Activated CD4-positive, alpha-beta T cell treated with anti-CD3 and anti-CD28 coated beads for 1 hour (primary cell): Measurements from ENCODE around the gene LCK.
A peak's percentile ranks its signal among the peaks of the same experiment; 100 is the strongest.
"Not testable (repeated sequence)": the region's sequence is repeated elsewhere in the genome, so short reads cannot be mapped to it uniquely, and the experiment has no call there.

Experiments
- DNase-seq: peaks from one replicate; pipeline ENCODE4 v3.0.0-alpha.2; 2020

Gene LCK

DNA sequence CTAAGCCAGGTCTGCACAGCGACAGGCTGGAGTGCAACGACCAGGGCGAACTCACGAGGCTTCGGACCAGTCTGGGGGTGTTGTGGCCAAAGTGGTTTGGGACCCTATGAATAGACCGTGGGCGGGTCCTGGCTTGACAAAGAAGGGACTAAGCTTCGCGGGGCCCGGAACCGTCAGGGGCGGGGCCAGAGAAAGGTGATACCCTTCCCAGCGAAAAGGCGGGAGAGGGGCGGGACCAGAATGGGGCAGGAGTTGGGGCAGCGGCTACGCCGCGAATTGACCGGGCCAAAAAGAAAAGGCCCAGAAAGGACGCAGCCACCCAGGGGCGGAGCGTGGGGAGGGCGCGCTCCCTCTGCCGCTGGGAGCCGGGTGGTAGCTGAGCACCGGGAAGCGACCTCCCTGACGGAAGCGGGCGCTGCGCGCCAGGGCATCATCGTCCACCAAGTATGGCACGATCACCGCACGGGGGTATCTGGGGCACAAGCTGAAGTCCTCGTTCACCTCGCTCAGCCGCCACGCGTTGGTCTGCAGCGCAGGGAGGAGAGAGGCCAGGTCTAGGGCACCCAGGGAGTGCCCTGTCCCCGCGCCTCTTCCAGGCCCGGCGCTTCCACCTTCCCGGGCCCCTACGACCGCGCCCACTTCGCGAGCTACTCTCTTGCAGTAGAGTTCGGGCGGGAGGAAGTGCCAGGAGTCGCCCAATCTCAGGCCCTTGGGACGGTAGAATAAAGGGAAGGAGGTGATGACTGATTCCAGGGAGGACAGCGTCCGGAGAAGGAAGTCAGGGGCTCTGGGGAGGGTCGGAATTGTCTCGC lies 10.7 kb upstream of the LCK start:
- peak; percentile 53 for DNase-seq

DNA sequence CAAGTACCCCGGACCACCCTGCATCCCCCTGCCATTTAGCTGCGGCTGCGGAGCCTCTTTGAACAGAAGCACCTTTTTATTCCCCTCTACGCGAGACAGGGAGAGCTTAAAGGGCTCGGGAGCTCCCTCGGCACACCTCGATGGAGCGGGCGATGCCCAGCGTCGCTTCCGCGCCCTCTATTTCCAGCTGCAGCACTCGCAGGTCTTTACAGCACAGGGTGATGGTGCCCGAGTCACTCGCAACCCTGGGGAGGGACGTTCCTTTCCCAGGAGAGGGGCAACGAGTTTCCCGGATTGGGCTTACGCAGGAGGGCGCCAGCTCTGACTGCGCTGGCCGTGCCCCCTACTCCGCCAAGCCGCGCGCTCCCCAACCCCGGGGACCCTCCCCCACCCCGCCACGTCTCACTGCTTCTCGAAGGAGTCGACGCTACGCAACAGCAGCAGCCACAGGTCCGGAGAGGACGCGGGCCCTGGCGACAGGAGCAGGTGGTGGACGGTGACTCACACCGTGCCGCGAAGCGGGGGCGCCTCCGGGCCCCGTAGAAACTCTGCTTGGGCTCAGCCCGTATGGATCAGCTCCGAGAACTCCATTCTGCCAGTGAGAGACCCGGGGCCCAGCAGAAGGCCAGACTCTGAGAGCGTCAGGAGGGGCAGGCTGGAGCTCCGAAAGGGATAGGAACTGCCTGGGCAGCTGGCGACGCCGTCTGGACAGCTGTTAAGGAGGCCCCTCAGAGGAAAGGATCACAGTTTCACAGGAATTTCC lies 9.9 kb upstream of the LCK start:
- DNase-seq, result no peak

DNA sequence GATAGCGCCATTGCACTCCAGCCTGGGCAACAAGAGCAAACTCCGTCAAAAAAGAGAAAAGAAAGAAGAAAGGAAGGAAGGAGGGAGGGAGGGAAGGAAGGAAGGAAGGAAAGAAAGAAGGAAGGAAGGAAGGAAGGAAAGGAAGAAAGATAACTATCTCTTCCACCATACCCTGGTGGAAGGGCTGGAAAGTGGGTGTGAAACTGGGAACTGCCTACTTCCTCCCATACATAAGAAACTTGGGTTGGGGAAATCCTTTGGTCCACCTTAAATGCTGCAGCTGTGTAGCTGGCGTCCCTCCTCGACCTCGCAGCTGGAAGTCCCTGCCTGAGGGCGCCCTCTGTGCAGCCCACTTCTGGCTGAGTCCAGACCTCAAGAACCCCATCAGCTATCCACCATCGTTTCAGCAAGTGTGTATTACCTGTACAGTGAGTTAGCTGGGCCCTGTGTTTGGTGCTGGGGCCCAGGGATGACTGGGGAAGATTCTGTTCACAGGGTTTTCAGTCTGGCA lies 8.7 kb upstream of the LCK start:
- DNase-seq, result no peak

DNA sequence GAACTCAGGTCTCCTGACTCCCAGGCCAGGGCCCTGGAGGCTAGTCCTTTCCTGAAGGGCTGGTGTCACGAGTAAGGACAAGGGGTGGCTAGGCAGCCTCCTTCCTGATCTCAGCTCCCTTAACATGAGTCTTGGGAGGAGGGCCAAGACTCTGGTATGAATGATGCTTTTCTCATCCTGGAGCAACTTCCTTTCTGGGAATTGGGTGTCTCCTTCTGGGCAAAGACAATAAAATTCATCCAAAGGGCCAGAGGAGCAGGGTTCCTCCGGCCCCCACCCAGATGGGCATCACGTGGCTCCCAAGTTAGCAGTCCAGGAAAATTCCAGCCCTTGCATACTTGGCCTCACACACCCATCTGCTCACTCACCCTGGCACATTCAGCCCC lies 4.2 kb upstream of the LCK start, which contains the start of gene FAM167B:
TSS of gene FAM167B (plus strand) at position 335 of the 386 bp plus-strand sequence. CDS start 200 bp downstream, outside the sequence.
- no peak for DNase-seq

DNA sequence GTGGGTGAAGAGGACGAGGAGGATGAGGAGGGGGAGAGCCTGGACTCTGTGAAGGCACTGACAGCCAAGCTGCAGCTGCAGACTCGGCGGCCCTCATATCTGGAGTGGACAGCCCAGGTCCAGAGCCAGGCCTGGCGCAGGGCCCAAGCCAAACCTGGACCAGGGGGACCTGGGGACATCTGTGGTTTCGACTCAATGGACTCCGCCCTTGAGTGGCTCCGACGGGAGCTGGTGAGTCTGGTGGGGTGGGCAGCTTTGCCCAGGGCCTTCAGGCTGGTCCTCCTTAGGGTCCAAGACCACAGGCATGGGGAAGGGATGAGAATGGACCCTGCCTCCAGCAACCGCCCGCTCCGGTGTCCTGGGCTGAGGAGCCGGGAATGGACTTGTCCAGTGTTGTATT lies 3.6 kb upstream of the LCK start:
- DNase-seq, result no peak

DNA sequence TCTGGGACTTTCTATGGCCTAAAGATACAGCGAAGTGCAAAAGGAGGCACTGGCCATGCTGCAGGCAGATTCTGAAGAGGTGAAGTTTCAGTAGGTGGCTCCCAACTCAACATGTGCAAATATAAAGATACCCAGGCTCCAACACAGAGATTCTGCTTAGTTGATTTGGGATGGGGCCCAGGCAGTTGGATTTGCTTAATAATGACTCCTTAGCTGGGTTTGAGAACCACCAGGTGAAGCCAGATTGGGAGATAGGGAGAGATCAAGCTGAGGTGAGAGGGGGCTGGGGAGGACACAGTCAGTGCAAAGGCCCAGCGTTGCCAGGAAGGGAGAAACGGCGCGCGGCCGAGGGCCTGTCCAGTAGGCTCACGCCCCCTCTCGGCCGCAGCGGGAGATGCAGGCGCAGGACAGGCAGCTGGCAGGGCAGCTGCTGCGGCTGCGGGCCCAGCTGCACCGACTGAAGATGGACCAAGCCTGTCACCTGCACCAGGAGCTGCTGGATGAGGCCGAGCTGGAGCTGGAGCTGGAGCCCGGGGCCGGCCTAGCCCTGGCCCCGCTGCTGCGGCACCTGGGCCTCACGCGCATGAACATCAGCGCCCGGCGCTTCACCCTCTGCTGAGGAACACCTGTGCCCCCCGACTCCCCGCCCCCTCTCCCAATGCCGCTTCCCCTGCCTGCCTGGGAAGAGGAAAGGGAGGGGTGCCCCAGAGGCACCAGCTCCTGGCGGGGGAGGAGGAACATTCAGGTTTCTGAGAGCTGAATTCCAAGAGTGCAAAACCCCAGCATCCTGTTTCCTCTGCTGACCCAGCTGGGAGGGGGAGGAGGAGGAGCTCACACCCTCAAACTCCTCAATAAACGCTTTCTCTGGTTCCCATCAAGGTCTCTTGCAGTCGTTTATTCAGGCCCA lies 2.8 kb upstream of the LCK start:
- peak; percentile 54 for DNase-seq

DNA sequence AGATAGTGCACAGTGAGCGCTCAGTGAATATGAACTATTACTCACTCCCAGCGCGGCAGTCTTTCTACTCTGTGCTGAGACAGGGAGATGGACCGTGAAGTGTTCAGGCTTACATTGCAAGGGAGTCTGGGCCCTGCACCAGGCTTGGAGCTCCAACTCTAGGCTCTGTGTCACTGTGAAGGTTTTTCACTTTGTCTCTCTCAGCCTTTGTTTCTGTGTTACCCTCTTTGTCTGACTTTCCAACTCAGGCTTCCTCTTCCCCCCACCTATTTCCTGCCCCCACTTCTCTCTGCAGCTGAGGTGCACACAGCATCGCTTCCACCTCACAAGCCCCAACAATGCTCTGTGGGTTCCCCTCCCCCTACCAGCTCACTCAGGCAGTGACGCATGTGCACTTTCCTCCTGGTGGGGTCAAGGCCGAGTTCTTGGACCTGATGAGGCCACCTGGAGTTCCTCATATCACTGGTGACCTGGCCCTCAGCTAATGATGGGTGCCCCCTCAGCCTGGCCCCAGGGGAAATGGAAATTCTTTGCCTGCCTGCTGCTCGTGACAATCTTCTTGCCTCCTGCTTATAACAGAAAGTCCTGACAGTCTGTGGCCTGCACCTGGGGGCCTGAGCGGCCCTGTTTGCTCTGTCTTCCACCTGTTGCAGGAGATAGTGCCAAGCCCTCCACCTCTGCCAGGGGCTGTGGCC lies 1.1 kb upstream of the LCK start:
- peak; percentile 71 for DNase-seq

DNA sequence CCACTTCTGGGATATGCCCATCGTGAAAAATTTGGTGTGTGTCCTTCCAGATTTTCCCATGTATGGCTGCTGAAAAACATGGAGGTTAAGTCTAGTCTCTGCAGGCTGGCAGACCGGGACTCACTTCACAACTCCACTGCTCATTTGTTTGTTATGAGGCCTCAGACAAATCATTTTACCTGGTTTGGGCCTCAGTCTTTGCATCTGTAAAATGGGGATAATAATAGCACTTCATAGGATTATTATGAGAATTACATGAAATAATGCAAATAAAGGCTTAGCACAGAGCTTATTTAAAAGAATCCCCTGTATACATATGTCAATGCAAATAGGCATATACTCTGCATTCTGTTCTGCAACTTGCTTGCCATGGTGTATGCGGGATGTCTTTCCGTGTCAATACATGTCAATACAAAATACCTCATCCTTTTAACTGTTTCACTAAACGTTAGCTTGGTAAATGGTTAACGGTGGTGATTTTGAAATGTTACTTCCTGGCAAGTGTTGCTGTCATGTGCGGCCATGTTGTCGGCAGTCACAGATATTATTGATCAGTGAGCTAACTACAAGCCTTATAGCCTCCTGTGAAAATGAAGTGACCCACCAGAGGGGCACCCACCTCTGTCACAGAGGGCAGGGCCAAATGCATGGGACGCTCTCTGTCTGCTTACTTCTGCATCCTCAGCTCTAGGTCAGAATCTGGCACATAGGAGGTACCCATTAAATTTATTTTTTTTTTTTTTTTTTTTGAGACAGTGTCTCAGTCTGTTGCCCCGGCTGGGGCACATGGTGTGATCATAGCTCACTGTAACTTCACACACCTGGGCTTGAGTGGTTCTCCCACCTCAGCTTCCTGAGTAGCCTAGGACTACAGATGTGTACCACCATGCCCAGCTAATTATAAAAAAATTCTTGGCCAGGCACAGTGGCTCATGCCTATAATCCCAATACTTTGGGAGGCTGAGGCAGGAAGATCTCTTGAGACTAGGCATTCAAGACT lies 4.3 kb downstream of the LCK start:
- no peak for DNase-seq

DNA sequence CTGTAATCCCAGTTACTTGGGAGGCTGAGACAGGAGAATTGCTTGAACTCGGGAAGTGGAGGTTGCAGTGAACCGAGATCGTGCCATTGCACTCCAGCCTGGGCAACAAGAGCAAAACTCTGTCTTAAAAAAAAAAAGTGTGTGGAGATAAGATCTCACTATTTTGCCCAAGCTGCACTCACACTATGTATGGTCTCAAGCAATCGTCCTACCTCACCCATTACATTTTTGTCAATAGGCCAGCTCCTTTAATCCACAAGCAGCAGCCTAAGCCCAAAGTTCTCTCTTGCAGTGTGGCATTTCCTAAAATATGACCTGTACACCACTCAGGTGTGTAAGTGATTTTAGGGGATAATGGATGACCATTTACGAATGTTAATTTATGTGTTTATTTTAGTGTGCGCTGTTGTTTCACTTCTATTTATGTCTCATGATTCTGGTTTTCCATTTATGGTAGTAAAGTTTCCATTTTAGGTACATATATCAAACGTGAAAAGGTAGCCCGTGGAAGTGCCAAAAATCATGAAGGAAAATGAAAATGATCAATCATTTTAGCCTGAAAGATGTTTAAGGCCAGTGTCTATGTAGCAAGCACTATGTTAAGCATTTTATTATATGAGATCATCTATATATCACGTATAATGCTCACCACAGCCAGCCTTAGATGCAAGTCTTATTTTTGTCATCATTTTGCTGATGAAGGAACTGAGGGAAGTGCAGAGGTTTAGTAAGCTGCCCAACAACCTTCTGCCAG lies 5.6 kb downstream of the LCK start:
- no peak for DNase-seq

DNA sequence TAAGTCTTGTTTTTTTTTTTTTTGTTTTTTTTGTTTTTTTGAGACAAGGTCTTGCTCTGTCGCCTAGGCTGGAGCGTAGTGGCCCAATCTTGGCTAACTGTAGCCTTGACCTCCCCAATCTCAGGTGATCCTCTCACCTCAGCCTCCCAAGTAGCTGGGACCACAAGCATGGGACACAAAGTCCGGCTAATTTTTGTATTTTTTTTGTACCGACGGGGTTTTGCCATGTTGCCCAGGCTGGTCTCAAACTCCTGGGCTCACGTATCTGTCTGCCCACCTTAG lies 6.1 kb downstream of the LCK start:
- no peak for DNase-seq

DNA sequence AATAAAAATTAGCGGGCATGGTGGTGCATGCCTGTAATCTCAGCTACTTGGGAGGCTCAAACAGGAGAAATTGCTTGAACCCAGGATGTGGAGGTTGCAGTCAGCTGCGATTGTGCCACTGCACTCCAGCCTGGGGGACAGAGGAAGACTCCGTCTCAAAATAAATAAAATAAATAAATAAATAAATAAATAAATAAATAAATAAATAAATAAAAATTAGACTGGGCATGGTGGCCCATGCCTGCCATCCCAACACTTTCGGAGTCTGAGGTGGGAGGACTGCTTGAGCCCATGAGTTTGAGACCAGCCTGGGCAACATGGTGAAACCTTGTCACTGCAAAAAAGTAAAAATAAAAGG lies 12.2 kb downstream of the LCK start:
- not testable (repeated sequence) for DNase-seq

DNA sequence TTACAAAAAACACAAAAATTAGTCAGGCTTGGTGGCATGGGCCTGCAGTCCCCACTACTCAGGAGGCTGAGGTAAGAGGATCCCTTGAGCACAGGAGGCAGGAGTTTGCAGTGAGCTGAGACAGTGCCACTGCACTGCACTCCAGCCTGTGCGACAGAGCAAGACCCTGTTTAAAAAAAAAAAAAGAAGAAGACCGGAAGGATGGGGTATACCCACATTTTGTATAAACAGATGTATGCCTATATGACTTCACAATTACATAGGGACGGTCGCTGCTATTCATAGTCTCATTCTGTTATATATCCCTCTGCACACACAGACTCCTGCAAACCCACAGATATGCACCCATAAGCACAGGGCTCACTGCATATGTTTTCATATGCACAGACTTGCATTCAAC lies 12.7 kb downstream of the LCK start:
- DNase-seq, result no peak

DNA sequence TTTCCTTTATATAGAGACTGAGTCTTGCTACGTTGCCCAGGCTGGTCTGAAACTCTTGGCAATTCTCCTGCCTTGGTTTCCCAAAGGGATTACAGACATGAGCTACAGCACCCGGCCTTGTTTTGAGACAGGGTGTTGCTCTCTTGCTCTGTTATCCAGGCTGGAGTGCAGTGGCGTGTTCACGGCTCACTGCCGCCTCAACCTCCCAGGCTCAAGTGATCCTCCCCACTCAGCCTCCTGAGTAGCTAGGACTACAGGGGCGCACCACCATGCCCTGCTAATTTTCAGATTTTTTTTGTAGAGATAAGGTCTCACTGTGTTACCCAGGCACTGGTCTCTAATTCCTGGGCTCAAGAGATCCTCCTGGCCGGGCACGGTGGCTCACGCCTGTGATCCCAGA lies 14.8 kb downstream of the LCK start:
- no peak for DNase-seq

DNA sequence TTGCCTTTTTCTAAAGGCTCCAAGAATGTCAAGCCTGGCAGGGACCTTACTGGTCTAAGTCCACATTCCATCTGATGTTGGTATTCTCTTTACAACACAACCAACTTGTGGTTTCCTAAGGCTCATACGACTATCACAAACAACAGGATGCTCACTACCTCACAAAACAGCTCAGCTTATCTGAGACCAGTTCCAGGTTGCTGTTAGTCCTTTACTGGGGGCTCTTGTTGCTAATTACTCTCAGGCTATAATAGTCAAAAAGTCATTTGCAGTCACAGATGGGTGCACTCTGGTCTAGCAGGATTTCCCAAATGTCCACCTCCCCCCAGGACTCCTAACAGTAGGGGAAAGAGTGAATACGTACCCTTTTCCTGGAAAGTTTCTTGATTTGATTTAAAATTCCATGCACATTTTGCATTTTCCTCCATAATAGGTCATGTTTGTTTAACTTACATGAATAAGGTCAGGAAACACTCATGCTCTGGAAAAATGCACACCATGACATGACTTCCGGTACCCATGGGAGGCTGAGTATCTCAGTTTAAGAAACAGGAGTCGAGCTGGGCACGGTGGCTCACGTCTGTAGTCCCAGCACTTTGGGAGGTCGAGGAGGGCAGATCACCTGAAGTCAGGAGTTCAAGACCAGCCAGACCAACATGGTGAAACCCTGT lies 16.0 kb downstream of the LCK start:
- DNase-seq, result no peak

DNA sequence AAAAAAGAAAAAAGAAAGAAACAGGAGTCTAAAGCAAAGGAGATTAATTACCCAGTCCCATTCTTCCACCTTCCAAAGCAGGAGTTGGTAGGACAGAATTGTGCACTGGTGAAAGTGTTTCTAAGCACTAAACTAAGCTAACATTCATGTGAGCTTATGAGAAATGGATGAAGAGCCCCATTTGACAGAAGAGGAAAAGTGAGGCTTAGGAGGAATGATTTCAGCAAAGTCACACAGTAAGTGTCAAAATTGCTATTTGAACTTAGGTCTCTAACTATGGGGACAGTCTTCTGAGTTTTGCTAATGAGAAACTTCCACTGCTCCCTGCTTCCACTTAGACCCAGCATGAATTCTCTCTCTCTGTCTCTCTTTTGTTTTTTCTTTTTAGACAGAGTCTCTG lies 18.7 kb downstream of the LCK start:
- DNase-seq, result no peak

DNA sequence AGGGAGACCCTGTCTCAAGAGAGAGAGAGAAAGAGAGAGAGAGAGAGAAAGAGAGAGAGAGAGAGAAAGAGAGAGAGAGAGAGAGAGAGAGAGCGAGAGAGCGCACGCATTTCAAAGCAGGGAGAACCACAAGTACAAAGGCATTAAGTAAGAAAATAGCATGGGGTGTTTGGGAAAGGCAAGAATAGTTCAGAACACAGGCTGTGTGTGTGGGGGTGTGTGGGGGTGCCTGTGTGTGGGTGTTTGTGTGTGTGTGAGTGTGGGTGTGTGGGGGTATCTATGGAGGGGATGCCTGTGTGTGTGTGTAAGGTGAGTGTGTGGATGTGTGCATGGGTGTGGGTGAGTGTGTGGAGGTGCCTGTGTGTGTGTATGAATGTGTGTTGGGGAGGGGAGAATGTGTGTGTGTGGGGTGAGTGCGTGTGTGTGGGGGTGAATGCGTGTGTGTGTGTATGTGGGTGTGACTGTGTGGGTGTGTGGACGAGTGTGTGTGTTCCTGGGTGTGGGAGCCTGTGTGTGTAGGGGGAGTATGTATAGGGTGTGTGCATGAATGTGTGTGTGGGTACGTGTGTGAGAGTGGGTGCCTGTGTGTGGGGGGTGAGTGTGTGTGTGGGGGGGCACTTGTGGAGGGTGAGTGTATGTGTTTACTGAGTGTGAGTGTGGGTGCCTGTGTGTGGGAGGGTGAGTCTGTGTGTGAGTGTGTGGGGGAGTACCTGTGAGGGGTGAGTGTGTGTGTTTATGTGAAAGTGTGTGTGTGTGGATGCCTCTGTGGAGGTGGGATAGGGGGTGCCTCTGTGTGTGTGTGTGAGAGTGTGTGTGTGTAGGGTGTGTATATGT lies 21.7 kb downstream of the LCK start:
- no peak for DNase-seq

DNA sequence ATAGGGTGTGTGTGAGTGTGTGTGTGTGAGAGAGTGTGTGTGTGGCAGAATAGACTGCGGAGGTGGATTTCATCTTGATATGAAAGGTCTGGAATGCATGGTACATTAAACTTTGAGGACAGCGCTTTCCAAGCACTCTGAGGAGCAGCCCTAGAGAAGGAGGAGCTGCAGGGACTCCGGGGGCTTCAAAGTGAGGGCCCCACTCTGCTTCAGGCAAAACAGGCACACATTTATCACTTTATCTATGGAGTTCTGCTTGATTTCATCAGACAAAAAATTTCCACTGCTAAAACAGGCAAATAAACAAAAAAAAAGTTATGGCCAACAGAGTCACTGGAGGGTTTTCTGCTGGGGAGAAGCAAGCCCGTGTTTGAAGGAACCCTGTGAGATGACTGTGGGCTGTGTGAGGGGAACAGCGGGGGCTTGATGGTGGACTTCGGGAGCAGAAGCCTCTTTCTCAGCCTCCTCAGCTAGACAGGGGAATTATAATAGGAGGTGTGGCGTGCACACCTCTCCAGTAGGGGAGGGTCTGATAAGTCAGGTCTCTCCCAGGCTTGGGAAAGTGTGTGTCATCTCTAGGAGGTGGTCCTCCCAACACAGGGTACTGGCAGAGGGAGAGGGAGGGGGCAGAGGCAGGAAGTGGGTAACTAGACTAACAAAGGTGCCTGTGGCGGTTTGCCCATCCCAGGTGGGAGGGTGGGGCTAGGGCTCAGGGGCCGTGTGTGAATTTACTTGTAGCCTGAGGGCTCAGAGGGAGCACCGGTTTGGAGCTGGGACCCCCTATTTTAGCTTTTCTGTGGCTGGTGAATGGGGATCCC lies 22.5 kb downstream of the LCK start:
- DNase-seq, result peak; percentile 82

DNA sequence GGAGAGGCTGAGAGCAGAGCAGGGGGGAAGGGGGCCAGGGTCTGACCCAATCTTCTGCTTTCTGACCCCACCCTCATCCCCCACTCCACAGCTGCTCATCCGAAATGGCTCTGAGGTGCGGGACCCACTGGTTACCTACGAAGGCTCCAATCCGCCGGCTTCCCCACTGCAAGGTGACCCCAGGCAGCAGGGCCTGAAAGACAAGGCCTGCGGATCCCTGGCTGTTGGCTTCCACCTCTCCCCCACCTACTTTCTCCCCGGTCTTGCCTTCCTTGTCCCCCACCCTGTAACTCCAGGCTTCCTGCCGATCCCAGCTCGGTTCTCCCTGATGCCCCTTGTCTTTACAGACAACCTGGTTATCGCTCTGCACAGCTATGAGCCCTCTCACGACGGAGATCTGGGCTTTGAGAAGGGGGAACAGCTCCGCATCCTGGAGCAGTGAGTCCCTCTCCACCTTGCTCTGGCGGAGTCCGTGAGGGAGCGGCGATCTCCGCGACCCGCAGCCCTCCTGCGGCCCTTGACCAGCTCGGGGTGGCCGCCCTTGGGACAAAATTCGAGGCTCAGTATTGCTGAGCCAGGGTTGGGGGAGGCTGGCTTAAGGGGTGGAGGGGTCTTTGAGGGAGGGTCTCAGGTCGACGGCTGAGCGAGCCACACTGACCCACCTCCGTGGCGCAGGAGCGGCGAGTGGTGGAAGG lies 23.7 kb downstream of the LCK start:
- DNase-seq, result no peak
